HCT116 (cell line): Measurements from ENCODE around the gene DNAJC2. TPM values are rescaled to one million over a fixed set of nuclear protein-coding genes. Genes with fewer than 3 reads are reported as not detected.

Experiments
- ATAC-seq: fragments of 200-7000 bp; cut with Tn5 transposase; 2 replicates; pipeline ENCODE4 v1.9.1; 2020; ENCODE audit warnings: mild to moderate bottlenecking, moderate library complexity
- BruUV-seq: library from RNA; stranded (reverse); fragments of 400-500 nt; replicated peaks from 2 replicates; lab custom pipeline; 2021; lab: Mats Ljungman, UMichigan
- CTCF ChIA-PET: fragments of 300-600 bp; sonication (Branson Sonifier 250); formaldehyde crosslinking; loops from one replicate; lab custom pipeline; 2021; ENCODE audit warnings: antibody characterized with exemption; lab: Charles Lee
- POLR2A ChIA-PET: fragments of 300-600, 350-600 bp; sonication (Branson Sonifier 250); formaldehyde crosslinking; loops from one replicate; lab custom pipeline; 2021; ENCODE audit warnings: antibody characterized with exemption; lab: Charles Lee
- RAD21 ChIA-PET, 2 experiments: fragments of 300-600 bp; sonication (Branson Sonifier 250); formaldehyde crosslinking; loops; one replicate each; lab custom pipeline; 2023; ENCODE audit warnings: low total read pairs in 2 of 2; ENCODE audit not compliant: uncharacterized antibody in 2 of 2, unreplicated experiment in 2 of 2, low non-redundant PET in 1 of 2; lab: Charles Lee
- DNase-seq: peaks from one replicate; pipeline ENCODE4 v3.0.0-alpha.2; 2010; ENCODE audit warnings: low read depth, low spot score
- H2AFZ ChIP-seq: fragments of 200-600 bp; shearing (Covaris generic), sonication (generic); 2 replicates; pipeline ENCODE4 v1.6.1; 2017; ENCODE audit warnings: low read depth, mixed run types, mixed read lengths, antibody characterized with exemption, low read length; ENCODE audit not compliant: poor library complexity, severe bottlenecking
- H3K27ac ChIP-seq: 2 replicates; pipeline ENCODE4 v1.5.1; 2012; ENCODE audit warnings: low read depth, low read length
- H3K27me3 ChIP-seq: fragments of 200-600 bp; sonication (generic); 2 replicates; pipeline ENCODE4 v1.6.1; 2016; ENCODE audit warnings: mixed run types, low read length, mixed read lengths; ENCODE audit not compliant: insufficient read depth
- H3K36me3 ChIP-seq, 2 experiments: fragments of 200-500 bp in 1 of 2; fragments of 200-600 bp in 1 of 2; sonication (Bioruptor generic) in 1 of 2; sonication (generic) in 1 of 2; 2 replicates each; pipeline versions ENCODE4 v1.5.1 to v1.6.1; 2014 to 2016; ENCODE audit warnings: low read length in 2 of 2, inconsistent platforms in 1 of 2, mixed read lengths in 1 of 2, mixed run types in 1 of 2; ENCODE audit not compliant: insufficient read depth in 2 of 2, control insufficient read depth in 1 of 2
- H3K4me1 ChIP-seq, 2 experiments: fragments of 200-600 bp in 1 of 2; sonication (generic) in 1 of 2; 2 replicates each; pipeline versions ENCODE4 v1.5.1 to v1.6.1; 2012 to 2017; ENCODE audit warnings: low read length in 2 of 2, inconsistent platforms in 1 of 2, mild to moderate bottlenecking in 1 of 2, mixed read lengths in 1 of 2, mixed run types in 1 of 2, moderate library complexity in 1 of 2; ENCODE audit not compliant: insufficient read depth in 2 of 2, control insufficient read depth in 1 of 2
- H3K4me2 ChIP-seq: fragments of 200-600 bp; sonication (generic); 2 replicates; pipeline ENCODE4 v1.6.1; 2017; ENCODE audit warnings: mixed run types, low read length, mixed read lengths
- H3K4me3 ChIP-seq, 2 experiments: fragments of 200-600 bp in 1 of 2; sonication (generic) in 1 of 2; replicated peaks in 1 of 2; 2 replicates each; pipeline ENCODE4 v1.5.1; 2011 to 2016; ENCODE audit warnings: low read length in 2 of 2, control low read depth in 1 of 2, low read depth in 1 of 2, mild to moderate bottlenecking in 1 of 2, mixed read lengths in 1 of 2, mixed run types in 1 of 2
- H3K79me2 ChIP-seq: fragments of 200-600 bp; sonication (generic); 2 replicates; pipeline ENCODE4 v1.6.1; 2017; ENCODE audit warnings: mild to moderate bottlenecking, mixed run types, low read length, moderate library complexity, mixed read lengths; ENCODE audit not compliant: insufficient read depth
- H3K9ac ChIP-seq: fragments of 200-600 bp; sonication (generic); 2 replicates; pipeline ENCODE4 v1.6.1; 2016; ENCODE audit warnings: low read length, mixed read lengths
- H3K9me2 ChIP-seq: fragments of 200-600 bp; sonication (generic), shearing (Covaris generic); 2 replicates; pipeline ENCODE4 v1.6.1; 2017; ENCODE audit warnings: mixed run types, mild to moderate bottlenecking, moderate library complexity; ENCODE audit not compliant: insufficient read depth
- H3K9me3 ChIP-seq, 2 experiments: fragments of 200-500 bp in 1 of 2; fragments of 200-600 bp in 1 of 2; sonication (Bioruptor generic) in 1 of 2; sonication (generic) in 1 of 2; 2 replicates each; pipeline ENCODE4 v1.6.1; 2014 to 2017; ENCODE audit warnings: low read length in 2 of 2, mixed read lengths in 2 of 2, inconsistent platforms in 1 of 2, low read depth in 1 of 2, mild to moderate bottlenecking in 1 of 2, mixed run types in 1 of 2, moderate library complexity in 1 of 2; ENCODE audit not compliant: control insufficient read depth in 1 of 2, insufficient read depth in 1 of 2
- H4K20me1 ChIP-seq: fragments of 200-600 bp; sonication (generic), shearing (Covaris generic); 2 replicates; pipeline ENCODE4 v1.6.1; 2017; ENCODE audit warnings: mixed run types, mild to moderate bottlenecking, moderate library complexity; ENCODE audit not compliant: insufficient read depth
- CEBPB ChIP-seq: IDR thresholded peaks from 2 replicates; pipeline ENCODE4 v1.6.1; 2012; ENCODE audit warnings: low read depth
- EGR1 ChIP-seq: IDR thresholded peaks from 2 replicates; pipeline ENCODE4 v1.6.1; 2012; ENCODE audit warnings: low read depth
- ELF1 ChIP-seq: IDR thresholded peaks from 2 replicates; pipeline ENCODE4 v1.6.1; 2012; ENCODE audit warnings: low read depth, borderline replicate concordance
- EZH2 ChIP-seq: fragments of 200-600 bp; sonication (generic); IDR thresholded peaks from 2 replicates; pipeline ENCODE4 v1.6.1; 2017; ENCODE audit warnings: antibody characterized with exemption, mixed run types
- EZH2phosphoT487 ChIP-seq: fragments of 200-600 bp; IDR thresholded peaks from 2 replicates; pipeline ENCODE4 v1.6.1; 2018; ENCODE audit warnings: antibody characterized with exemption, borderline replicate concordance
- FOSL1 ChIP-seq: IDR thresholded peaks from 2 replicates; pipeline ENCODE4 v1.6.1; 2012; ENCODE audit warnings: low read depth
- JUND ChIP-seq: IDR thresholded peaks from 2 replicates; pipeline ENCODE4 v1.6.1; 2012
- POLR2A ChIP-seq: IDR thresholded peaks from 2 replicates; pipeline ENCODE4 v1.7.0; 2011; ENCODE audit warnings: borderline replicate concordance; ENCODE audit not compliant: insufficient read depth, insufficient read length; ENCODE audit errors: extremely low read depth
- SIN3A ChIP-seq: IDR thresholded peaks from 2 replicates; pipeline ENCODE4 v1.6.1; 2012; ENCODE audit warnings: low read depth
- SP1 ChIP-seq: IDR thresholded peaks from 2 replicates; pipeline ENCODE4 v1.6.1; 2012; ENCODE audit warnings: low read depth
- SRF ChIP-seq: IDR thresholded peaks from 2 replicates; pipeline ENCODE4 v1.6.1; 2012; ENCODE audit warnings: low read depth
- TCF7L2 ChIP-seq: IDR thresholded peaks from 2 replicates; pipeline ENCODE4 v1.7.0; 2011; ENCODE audit warnings: borderline replicate concordance, inconsistent platforms; ENCODE audit not compliant: insufficient read depth, insufficient read length; ENCODE audit errors: extremely low read depth
- YY1 ChIP-seq: IDR thresholded peaks from 2 replicates; pipeline ENCODE4 v1.6.1; 2011; ENCODE audit warnings: low read length, low read depth, moderate library complexity, mild to moderate bottlenecking; ENCODE audit not compliant: insufficient replicate concordance; ENCODE audit errors: extremely low read depth
- ZFX ChIP-seq: fragments of 450-650 bp; IDR thresholded peaks from 2 replicates; pipeline ENCODE4 v1.6.1; 2017
- intact Hi-C: fragments of 100-400 bp; cut with micrococcal nuclease; formaldehyde crosslinking; loops from 2 replicates; pipeline ENCODE4 v1.10.0; 2022
- total RNA-seq: library from RNA; stranded (reverse); gene quantifications from one replicate; pipeline ENCODE4 v1.2.1, GENCODE V29; 2021; ENCODE audit not compliant: unreplicated experiment
- TF ChIP-seq, protein P1 (sequence below): IDR thresholded peaks from 2 replicates; pipeline ENCODE4 v1.6.1; 2012; ENCODE audit warnings: low read depth
- TF ChIP-seq, protein P2 (sequence below), 3 experiments: fragments of 200-600 bp in 1 of 3; sonication (generic) in 1 of 3; IDR thresholded peaks in 2 of 3; conservative IDR thresholded peaks in 1 of 3; 2 replicates each; pipeline ENCODE4 v1.5.1; 2012 to 2017; ENCODE audit warnings: low read depth in 2 of 3, low read length in 2 of 3, antibody characterized with exemption in 1 of 3, borderline replicate concordance in 1 of 3, control low read depth in 1 of 3, mild to moderate bottlenecking in 1 of 3, mixed read lengths in 1 of 3, mixed run types in 1 of 3, moderate library complexity in 1 of 3; ENCODE audit not compliant: insufficient read depth in 1 of 3
- TF ChIP-seq, protein P3 (sequence below): IDR thresholded peaks from 2 replicates; pipeline ENCODE4 v1.6.1; 2012

The DNAJC2 gene
- total RNA-seq, 1 experiment from 2014 or later: 40.2 TPM

DNA sequence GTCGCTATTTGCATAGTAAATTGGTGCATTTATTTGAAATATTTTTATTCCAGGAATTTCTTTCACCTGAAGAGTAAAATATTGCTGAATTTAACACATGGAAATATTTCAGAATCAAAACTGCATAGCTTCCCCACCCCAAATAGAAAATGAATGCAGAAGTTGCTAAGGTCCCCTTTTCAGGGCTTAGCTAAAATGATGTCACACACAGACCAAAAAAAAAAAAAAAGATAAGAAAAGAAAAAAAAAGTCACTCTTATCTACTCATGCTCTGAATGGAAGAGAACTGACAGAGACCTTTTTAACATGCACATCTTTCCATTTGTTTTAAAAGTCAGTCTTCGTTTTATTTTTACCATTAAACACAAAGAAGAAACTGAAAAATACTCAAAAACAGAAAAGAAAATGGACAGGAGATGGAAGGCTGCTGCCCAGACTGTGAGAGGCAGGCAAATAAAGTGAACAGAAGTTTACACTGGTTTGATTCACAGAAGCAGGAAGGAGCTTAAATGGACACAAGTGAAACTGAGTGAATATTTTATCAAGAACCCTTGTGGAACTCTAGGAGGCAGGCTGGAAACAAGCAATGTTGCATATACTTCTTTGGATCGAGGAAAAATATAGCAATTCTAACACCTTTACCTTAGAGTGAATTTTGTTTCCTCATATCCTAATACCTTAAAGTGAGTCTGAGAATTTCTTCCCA lies 34.9 kb upstream of the DNAJC2 start:
- Histone ChIP-seq H3K27ac (no peak overlapping the region), H3K27me3 (0 out of 2 replicates have a peak, but pooled peaks cover 18% of the 10 kb centered on the region), H3K9me2 (no peaks in the 10 kb centered on the region), H3K4me2 (no peak overlapping the region), H3K9me3 (no peaks in the 10 kb centered on the region), H3K36me3 (no peaks in the 10 kb centered on the region), H3K9ac (no peak overlapping the region), H2AFZ (no peak overlapping the region), H3K79me2 (no peaks in the 10 kb centered on the region), H3K4me1 (no peaks in the 10 kb centered on the region), H3K4me3 (no peak overlapping the region), H4K20me1 (no peaks in the 10 kb centered on the region)
- intact Hi-C loops: no loop called here
- ChIA-PET CTCF (no interaction called here), POLR2A (no interaction called here), RAD21 (no interaction called here)
- BruUV-seq: no TSS peak
- TF ChIP-seq ZFX: no peak
- no peak for TF ChIP-seq EZH2
- no peak for TF ChIP-seq SIN3A
- TF ChIP-seq ELF1: no peak
- TF ChIP-seq, protein P1, sequence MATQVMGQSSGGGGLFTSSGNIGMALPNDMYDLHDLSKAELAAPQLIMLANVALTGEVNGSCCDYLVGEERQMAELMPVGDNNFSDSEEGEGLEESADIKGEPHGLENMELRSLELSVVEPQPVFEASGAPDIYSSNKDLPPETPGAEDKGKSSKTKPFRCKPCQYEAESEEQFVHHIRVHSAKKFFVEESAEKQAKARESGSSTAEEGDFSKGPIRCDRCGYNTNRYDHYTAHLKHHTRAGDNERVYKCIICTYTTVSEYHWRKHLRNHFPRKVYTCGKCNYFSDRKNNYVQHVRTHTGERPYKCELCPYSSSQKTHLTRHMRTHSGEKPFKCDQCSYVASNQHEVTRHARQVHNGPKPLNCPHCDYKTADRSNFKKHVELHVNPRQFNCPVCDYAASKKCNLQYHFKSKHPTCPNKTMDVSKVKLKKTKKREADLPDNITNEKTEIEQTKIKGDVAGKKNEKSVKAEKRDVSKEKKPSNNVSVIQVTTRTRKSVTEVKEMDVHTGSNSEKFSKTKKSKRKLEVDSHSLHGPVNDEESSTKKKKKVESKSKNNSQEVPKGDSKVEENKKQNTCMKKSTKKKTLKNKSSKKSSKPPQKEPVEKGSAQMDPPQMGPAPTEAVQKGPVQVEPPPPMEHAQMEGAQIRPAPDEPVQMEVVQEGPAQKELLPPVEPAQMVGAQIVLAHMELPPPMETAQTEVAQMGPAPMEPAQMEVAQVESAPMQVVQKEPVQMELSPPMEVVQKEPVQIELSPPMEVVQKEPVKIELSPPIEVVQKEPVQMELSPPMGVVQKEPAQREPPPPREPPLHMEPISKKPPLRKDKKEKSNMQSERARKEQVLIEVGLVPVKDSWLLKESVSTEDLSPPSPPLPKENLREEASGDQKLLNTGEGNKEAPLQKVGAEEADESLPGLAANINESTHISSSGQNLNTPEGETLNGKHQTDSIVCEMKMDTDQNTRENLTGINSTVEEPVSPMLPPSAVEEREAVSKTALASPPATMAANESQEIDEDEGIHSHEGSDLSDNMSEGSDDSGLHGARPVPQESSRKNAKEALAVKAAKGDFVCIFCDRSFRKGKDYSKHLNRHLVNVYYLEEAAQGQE: no peak
- TF ChIP-seq CEBPB: no peak
- TF ChIP-seq, protein P2, sequence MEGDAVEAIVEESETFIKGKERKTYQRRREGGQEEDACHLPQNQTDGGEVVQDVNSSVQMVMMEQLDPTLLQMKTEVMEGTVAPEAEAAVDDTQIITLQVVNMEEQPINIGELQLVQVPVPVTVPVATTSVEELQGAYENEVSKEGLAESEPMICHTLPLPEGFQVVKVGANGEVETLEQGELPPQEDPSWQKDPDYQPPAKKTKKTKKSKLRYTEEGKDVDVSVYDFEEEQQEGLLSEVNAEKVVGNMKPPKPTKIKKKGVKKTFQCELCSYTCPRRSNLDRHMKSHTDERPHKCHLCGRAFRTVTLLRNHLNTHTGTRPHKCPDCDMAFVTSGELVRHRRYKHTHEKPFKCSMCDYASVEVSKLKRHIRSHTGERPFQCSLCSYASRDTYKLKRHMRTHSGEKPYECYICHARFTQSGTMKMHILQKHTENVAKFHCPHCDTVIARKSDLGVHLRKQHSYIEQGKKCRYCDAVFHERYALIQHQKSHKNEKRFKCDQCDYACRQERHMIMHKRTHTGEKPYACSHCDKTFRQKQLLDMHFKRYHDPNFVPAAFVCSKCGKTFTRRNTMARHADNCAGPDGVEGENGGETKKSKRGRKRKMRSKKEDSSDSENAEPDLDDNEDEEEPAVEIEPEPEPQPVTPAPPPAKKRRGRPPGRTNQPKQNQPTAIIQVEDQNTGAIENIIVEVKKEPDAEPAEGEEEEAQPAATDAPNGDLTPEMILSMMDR (IDR thresholded peaks at IDR 0.05 in 2 of 3, conservative IDR thresholded peaks at IDR 0.05 in 1 of 3; ENCODE audit: borderline replicate concordance in 1 of 3, insufficient read depth in 1 of 3, low read depth in 2 of 3, low read length in 2 of 3): no peak
- TF ChIP-seq, protein P3, sequence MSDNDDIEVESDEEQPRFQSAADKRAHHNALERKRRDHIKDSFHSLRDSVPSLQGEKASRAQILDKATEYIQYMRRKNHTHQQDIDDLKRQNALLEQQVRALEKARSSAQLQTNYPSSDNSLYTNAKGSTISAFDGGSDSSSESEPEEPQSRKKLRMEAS: no peak
- no peak for TF ChIP-seq TCF7L2
- no peak for TF ChIP-seq POLR2A
- no peak for TF ChIP-seq FOSL1
- no peak for TF ChIP-seq EGR1
- TF ChIP-seq YY1: no peak
- TF ChIP-seq JUND: no peak
- no peak for TF ChIP-seq EZH2phosphoT487
- no peak for TF ChIP-seq SRF
- no peak for TF ChIP-seq SP1
- no peak for ATAC-seq
- DNase-seq: no peak
